Stimulated activated CD8-positive, alpha-beta memory T cell treated with anti-CD3 and anti-CD28 coated beads, Interleukin-15, amount 100 ng/mL, for 1 hour (primary cell): Measurements from ENCODE around the gene FAM118A.
"Not testable (repeated sequence)": the region's sequence is repeated elsewhere in the genome, so short reads cannot be mapped to it uniquely, and the experiment has no call there.

Experiments
- DNase-seq: peaks from one replicate; pipeline ENCODE4 v3.0.0-alpha.2; 2020; ENCODE audit warnings: low read depth

Gene FAM118A

DNA sequence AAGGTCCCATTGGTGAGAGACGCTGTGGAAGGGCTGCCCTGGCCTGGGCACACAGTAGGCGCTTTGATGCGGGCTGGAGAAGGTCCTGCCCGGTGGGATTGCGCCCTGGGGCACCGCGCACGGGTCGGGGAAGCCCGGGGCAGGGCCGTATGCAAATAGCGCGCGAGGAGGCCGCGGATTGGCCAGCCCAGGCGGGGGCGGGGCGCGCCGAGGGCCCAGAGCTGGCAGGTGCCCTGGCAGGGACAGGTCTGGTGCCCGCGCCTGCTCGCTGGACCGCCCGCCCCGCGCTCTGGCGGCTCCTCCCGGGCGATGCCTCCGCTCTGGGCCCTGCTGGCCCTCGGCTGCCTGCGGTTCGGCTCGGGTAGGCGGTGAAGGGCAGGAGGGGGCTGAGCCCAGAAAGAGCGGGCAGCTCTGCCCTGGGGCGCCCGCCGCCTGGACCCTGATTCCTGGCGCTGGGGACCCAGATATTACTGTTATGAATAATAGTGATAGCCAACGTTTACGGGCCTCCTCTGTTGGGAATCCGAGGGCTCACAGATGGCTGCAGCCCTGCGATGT lies 24.9 kb upstream of the FAM118A start, which contains the start of gene UPK3A:
TSS of gene UPK3A (plus strand) at position 245 of the 558 bp plus-strand sequence. CDS start at position 310, 65 bp downstream.
- DNase-seq: peak; percentile 24

DNA sequence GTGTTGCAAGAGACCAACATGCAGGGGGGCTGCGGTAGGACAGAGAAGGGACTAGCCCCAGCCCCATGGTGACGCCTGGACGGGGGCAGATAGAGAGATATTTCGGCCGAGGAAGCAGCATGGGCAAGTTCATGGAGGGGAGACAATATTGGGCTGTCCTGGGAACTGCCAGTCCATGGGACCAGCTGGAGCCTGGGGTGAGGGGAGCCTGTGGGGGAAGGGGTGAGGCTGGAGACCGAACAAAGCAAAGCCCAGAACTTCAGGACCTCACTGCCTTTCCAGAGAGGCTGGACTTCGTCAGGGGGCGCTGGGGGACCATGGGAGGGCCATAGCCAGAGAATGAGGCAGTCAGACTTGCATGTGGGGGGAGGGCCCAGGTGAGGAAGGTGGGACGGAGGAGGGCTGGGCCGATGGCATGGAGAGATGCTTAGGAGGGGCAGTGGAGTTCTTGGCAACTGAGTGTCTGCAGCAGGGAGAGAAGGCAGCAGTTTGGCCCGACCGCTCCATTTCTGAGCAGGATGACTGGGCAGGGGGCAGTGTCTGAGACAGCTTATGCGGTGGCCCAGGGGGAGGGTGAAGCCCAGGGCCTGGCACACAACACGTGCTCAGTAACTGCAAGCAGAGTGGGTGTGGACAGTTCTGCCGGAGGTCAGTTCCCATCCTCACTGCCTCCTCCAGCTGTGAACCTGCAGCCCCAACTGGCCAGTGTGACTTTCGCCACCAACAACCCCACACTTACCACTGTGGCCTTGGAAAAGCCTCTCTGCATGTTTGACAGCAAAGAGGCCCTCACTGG lies 24.3 kb upstream of the FAM118A start:
- no peak for DNase-seq

DNA sequence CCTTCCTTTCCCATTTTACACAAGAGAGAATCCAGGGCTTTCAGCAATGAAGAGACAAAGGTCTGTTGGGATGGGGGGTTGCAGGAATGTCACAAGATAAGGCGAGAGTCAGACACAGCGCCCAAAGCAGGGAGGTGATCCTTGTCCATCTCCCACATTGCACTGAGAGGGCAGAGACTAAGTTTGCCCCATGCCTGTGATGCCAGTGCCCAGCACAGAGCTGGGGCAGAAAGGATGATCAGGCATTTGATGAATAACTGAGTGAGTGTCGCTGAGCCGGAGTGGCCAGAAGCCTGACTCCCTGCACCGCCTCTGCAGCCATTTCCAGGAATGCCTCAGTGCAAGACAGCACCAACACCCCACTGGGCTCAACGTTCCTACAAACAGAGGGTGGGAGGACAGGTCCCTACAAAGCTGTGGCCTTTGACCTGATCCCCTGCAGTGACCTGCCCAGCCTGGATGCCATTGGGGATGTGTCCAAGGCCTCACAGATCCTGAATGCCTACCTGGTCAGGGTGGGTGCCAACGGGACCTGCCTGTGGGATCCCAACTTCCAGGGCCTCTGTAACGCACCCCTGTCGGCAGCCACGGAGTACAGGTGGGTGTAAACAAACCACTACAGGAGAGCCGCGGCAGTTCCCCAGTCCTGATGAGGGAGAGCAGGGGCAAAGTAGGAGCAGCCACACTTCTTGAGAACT lies 22.7 kb upstream of the FAM118A start:
- DNase-seq: no peak

DNA sequence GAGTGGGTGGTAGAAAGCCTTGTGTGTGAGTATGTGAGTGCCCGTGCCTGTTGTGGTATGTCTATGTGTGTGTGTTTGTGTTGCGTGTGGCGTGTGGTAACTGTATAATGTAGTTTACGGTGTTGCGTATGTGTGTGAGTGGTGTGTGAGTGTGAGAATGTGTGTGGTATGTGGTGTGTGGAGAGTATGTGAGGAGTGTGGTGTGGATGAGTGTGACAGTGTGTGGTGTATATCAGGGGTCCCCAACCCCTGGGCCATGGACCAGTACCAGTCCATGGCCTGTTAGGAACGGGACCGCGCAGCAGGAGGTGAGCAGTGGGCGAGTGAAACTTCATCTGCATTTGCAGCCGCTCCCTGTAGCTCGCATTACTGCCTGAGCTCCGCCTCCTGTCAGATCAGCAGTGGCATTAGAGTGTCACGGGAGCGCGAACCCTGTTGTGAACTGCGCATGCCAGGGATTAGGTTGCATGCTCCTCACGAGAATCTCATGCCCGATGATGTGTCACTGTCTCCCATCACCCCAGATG lies 19.3 kb upstream of the FAM118A start:
- DNase-seq: no peak

DNA sequence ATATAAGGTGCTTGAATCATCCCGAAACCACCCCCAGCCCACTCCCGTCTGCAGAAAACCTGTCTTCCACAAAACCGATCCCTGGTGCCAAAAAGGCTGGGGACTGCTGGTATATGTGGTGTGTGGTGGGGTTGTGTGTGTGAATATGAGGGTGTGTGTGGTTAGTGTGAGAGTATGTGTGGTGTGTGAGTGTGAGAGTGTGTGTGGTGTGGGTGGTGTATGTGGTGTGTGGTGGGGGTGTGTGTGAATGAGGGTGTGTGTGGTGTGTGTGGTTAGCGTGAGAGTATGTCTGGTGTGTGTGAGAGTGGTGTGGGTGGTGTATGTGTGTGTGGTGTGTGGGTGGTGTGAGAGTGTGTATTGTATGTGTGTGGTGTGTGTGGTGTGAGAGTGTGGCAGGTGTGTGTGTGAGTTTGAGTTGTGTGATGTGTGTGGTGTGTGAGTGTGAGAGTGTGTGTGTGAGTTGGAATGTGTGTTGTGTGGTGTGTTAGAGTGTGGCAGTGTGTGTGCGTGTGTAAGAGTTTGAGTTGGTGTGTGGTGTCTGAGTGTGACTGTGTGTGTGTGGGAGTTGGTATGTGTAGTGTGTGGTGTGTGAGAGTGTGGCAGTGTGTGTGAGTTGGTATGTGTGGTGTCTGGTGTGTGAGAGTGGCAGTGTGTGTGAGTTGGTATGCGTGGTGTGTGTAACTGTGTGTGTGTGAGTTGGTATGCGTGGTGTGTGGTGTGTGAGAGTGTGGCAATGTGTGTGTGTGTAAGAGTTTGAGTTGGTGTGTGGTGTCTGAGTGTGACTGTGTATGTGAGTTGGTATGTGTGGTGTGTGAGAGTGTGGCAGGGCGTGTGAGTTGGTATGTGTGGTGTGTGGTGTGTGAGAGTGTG lies 18.4 kb upstream of the FAM118A start:
- DNase-seq: no peak

DNA sequence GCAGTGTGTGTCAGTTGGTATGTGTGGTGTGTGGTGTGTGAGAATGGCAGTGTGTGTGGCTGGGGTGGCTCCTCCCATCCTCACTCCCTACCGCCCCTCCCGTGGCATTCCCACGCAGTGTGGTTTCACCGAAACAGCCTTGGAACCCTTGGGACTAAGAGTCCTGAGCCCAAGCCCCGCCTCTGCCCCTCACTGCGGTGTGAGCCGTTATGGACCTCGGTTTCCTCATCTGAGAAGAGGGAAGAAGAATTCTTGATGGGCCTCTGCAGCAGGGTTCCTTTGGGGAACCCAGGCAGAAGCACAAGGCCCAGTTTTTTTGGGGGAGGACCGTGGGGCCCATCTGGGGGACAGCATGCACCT lies 17.8 kb upstream of the FAM118A start:
- no peak for DNase-seq

DNA sequence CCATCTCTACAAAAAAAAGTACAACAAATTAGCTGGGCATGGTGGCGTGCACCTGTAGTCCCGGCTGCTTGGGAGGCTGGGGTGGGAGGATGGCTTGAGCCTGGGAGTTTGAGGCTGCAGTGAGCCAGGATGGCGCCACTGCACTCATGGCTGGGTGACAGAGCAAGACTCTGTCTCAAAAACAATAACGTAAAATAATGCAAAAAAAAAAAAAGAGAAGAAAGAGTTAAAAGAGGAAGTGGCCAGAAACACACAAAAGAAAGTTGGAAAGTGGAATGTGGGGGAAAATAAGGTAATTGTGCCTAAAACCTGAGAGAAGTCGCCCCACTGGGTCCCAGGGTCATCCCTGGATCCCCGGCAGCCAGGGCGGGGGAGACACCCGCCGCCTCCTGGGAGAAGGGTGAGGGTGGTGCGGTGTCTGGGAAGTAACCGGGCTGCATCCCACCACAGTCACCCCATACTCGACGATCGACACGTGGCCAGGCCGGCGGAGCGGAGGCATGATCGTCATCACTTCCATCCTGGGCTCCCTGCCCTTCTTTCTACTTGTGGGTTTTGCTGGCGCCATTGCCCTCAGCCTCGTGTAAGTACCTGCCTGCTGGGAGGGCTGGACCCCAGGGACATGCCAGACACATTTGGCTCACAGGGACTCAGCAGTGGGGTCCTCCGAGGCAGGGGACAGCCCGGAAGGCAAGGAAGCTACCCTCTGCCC lies 16.8 kb upstream of the FAM118A start:
- DNase-seq: no peak

DNA sequence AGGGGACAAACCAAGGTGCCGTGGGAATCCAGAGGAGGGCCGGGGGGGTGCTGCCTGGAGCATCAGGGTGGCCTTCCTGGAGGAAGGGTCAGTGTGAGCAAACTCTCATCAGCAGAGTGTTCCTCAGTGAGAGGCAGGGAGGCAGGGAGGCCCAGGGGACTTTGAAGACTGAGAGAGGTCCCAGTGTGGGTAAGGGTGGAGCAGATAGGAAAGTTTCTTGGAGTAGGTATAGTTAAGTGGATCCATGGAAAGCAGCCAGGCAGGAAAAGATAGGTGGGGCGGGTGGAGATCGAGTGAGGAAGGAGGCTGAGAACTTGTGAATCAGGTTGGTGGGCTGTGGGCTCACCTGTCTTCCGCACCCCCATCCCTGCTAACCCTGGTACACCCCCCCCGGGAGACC lies 15.7 kb upstream of the FAM118A start:
- DNase-seq: no peak

DNA sequence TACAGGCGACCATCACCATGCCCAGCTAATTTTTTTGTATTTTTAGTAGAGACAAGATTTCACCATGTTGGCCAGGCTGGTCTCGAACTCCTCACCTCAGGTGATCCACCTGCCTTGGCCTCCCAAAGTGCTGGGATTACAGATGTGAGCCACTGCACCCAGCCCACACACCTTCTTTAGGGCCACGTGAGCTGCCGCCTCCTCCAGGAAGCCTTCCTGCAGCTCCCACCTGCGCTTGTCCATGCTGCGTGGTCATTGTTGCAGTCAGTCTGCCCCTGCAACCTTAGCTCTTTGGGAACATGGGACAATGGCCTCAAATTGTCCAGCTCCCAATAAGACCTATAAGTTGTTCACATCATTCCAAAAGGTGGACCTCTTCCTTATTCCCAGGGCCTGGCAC lies 14.7 kb upstream of the FAM118A start:
- DNase-seq: not testable (repeated sequence)

DNA sequence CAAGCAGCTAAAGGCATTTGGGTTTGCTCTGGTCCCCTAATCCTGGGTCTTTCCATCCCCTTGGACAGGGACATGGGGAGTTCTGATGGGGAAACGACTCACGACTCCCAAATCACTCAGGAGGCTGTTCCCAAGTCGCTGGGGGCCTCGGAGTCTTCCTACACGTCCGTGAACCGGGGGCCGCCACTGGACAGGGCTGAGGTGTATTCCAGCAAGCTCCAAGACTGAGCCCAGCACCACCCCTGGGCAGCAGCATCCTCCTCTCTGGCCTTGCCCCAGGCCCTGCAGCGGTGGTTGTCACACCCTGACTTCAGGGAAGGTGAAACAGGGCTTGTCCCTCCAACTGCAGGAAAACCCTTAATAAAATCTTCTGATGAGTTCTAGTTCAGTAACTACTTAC lies 14.2 kb upstream of the FAM118A start:
- no peak for DNase-seq

DNA sequence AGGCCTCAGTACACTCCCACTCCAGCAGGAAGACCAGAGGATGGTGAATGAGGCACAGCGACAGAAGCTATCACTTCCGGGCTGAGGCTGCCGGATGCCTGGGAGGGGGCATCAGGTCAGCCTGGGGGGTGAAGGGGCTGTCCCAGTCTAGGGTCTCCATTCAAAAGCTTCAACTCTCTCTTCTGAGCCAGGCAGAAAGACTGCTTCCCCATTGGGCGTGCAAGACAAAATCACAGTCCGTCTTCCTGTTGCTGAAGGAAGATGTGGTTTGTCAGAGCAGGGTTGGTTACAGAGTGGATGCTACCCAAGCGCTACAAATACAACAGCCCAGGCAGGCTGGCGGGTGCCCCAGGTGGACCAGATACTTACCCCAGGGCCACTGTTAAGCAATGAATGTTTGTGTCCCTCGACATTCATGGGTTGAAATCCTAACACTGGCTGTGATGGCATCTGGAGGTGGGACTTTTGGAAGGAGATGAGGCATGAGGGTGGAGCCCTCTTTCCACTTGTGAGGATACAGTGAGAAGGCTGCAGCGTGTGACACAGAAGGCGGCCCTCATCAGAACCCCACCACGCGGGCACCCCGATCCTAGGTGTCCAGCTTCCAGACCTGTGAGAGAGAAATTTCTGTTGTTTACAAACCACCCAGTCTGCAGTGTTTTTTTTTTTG lies 13.0 kb upstream of the FAM118A start:
- DNase-seq: no peak

DNA sequence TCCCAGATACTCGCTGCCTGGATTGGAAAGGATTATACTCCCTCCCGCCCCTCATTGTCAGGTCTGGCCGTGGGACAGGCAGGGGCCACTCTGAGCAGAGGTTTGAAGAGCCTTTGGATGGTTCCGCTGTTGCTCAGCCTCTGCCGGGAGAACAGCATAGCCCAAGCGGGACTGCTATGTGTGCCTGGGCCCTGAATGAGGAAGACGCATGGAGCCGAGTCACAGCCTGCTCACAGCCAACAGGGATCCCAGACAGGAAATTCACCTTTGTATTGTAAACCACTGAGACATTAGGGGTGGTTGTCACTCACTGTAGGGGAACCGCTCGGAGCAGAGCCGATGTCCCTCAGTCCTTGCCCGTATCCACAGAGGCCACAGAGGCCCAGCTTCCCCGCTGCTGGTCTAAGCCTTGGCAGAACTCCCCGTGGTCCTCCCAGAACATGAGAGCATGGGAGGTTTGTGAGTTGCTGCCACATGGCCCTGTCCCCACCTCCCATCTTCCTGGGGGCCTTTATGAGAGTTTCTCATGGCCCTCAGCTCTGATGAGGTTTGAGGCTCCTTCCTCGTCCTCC lies 10.7 kb upstream of the FAM118A start:
- no peak for DNase-seq

DNA sequence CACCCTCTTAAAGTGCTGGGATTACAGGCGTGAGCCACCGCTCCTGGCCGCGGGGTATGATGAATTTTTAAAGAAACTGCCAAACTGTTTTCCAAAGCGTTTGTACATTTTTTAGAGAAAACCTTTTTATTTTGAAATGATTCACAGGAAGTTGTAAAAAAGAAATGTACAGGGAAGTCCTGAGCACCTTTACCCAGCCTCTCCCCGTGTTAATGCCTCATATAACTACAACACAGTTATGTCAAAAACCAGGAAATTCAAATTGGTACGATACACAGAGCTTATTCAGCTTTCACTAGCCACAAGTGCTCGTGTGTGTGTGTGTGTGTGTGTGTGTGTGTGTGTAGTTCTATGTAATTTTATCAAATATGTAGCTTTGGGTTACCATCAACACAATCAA lies 7.0 kb upstream of the FAM118A start:
- no peak for DNase-seq

DNA sequence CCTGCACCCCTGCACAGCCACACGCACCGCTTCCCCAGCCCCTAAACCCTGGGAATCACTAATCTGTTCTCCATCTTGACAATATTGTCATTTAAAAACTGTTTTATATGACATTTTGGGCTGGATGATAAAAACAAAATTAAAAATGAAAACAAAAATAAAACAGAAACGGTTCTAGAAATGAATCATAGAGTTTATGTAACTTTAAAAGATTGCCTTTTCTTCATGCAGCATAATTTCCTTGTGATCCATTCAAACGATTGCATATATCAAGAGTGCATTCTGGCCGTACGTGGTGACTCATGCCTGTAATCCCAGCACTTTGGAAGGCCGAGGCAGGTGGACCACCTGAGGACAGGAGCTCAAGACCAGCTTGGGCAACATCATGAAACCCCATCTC lies 6.6 kb upstream of the FAM118A start:
- DNase-seq: no peak

DNA sequence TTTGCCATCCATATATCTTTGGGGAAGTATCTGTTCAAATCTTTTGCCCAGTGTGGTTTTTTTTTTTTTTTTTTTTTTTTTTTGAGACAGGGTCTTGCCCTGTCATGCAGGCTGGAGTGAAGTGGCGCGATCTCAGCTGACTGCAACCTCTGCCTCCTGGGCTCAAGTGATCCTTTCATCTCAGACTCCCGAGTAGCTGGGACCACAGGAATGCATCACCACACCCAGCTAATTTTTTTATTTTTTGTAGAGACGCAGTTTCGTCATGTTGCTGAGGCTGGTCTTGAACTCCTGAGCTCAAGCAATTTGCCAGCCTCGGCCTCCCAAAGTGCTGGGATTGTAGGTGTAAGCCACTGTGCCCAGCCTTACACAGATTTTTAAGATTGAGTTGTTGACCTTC lies 4.8 kb upstream of the FAM118A start:
- DNase-seq: no peak

DNA sequence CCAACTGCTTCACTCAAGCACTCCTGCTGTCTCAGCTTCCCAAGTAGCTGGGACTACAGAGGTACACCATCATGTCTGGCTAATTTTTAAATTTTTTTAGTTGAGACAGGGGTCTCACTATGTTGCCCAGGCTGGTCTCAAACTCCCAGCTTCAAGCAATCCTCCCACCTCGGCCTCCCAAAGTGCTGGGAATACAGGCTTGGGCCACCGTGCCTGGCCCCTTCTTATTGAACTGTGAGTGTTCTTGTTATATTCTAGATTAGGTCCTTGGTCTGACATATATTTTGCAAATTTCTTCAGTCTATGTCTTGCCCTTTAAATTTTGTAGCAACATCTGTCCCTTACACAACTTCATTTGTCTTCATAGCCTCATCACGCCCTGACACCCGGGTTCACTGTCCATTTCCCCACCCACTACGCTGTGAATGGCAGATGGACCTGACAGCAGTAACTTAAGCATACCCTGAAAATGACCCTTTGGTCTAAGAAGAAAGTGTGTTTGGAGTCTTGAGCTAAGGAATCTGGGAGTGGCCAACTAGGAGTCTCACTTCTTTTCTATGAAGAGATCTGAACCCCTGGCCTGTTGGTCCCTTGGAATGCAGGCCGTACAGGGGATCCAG lies 4.2 kb upstream of the FAM118A start:
- no peak for DNase-seq

DNA sequence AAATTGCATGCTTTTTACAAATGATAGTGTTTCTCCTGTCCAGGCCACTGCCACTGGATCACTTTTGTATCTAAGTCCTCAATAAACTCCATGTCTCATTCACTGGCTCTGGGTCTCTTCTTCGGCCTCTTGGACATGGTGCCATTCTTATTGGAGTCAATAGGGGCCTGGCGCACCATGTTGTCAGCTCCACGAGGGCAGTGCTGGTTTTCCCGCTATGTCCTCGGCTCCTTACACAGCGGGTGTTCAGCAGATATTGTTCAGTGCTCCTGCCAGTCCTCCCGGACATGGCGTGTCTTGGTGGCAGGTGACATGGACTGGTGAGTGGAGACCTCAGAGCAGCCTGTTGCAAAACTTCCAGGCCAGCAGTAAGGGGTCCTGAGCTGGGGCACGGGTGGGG lies 3.6 kb upstream of the FAM118A start:
- DNase-seq: no peak

DNA sequence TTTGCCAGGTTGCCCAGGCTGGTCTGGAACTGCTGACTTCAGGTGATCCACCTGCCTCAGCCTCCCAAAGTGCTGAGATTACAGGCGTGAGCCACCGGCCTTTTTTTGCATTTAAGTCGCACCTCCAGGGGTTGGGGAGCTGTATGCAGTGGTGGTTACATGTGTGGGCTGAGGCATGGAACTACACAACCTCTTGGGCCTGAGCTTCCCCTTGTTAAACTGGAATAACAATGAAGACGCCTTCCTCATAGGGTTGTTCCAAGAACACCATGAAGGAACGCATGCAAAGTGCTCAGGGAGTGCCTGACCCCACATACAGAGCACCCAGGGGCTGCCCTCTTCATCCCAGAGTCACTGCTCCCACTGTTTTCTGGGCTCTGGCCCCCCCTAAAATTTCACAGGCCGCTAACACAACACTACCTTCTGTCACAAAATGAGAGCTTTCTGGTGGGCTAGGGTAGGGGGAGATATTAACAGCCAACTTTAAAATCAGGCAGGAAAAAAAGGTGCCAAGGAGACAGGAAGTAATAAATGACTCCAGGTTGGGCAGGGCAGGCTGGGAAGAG lies 1.3 kb upstream of the FAM118A start:
- DNase-seq: no peak

DNA sequence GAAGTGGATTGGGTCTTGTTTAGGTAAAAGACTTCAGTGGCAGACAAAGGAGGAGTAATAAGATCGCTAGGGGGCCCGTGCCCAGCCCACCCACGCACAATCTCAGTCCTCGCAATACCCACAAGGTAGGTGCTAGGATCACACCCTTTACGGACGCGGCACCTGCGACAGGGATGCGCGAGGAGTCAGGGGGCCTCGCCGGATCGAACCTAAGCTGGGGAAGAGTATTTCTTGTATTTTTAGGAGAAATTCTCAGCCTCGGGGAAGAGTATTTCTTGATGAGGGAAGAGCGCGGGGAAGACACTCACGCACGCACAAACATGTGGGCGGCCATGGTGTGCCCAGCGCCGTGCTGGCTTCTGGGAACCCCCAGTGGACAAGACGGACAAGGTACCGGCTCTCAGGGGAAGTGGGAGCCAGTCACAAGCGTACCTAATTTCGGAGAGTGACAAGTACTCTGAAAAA lies 745 bp upstream of the FAM118A start:
- DNase-seq: no peak
